ENCODE data around the gene BLOC1S1.

GRCh38 chr12:55694188-55694515 lies 21.7 kb upstream of the BLOC1S1 start:
- no peak for TF ChIP-seq CTCF (IDR thresholded peaks at IDR 0.05)
- no peak for TF ChIP-seq POLR2A (IDR thresholded peaks at IDR 0.05)
